Measurements from ENCODE around the gene CRACDL. TPM values are rescaled to one million over a fixed set of nuclear protein-coding genes. Genes with fewer than 3 reads are reported as not detected.
A peak's percentile ranks its signal among the peaks of the same experiment; 100 is the strongest.

Gene CRACDL
- total RNA-seq, 3 donors from 2014 or later, result 0.10 to 0.46 (median 0.16) TPM

DNA sequence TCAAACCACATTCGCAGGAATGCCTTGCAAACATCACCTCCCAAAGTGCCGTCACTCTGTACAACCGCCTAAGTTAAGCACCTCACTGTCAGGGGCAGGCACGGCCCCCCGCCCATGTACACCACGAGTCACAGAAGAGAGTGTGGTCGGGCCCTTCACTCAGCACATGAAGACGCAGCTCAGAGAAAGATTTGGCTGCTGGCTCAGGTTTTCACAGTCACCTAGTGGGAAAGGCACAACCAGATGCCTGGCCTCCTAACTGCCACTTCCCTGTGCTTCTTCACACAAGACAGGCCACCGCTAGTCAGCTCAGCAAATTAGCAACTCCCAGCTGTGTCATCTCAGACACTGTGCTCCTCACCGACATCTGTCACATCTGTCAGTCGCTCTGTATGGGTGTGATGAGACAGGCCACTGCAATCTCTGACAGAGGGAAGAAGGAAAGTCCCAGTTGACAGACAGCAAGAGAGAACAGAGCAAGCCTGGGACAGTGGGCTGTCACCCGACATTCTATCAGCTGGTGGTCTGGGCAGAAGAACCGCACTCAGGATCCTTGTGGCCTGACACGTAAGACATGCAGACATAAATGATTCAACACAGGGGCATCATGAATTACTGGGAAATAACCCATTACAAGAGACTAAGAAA, 60.8 kb downstream of the CRACDL start:
- H3K4me1 Mint-ChIP-seq (ENCODE audit: low read depth), result no peaks in the 10 kb centered on the region
- ATAC-seq (peak; percentile 27 to 74), DNase-seq (no peak)
- no peaks in the 10 kb centered on the region for H3K36me3 Mint-ChIP-seq (ENCODE audit: insufficient read depth)
- no peaks in the 10 kb centered on the region for H3K9me3 Mint-ChIP-seq
- peaks cover 3% of the 10 kb centered on the region for H3K27me3 Mint-ChIP-seq (ENCODE audit: low read depth)
- H3K4me3 Mint-ChIP-seq, result no peak overlapping the region

DNA sequence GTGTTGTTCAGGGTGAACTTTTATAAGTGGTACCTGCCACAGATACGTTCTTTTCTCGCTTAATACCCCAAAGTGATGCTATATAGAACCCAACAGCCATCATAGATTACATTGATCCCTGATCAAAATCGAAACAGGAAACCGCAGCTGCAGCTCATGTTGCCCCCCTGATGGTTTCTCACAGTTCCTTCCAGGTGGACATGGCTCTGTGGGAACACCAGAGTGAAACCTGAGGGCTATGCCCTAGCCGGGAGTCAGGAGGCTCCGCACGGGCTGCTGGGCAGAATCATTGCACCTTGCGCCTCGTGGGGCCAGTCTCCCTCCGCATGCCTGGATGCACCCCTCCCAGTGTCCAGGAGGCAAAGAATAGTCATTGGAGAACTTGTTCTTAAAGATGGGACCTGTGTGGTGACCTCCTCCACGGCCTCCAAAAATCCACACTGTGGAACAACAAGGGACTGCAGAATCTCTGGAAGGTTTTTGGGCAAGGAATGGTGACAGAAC, 61.8 kb downstream of the CRACDL start:
- Mint-ChIP-seq H3K4me1 (ENCODE audit: low read depth) (peaks cover 2% of the 10 kb centered on the region), H3K4me3 (no peak overlapping the region), H3K27me3 (ENCODE audit: low read depth) (no peaks in the 10 kb centered on the region), H3K36me3 (ENCODE audit: insufficient read depth) (no peaks in the 10 kb centered on the region), H3K9me3 (no peaks in the 10 kb centered on the region)
- no peak for ATAC-seq
- DNase-seq, result no peak

DNA sequence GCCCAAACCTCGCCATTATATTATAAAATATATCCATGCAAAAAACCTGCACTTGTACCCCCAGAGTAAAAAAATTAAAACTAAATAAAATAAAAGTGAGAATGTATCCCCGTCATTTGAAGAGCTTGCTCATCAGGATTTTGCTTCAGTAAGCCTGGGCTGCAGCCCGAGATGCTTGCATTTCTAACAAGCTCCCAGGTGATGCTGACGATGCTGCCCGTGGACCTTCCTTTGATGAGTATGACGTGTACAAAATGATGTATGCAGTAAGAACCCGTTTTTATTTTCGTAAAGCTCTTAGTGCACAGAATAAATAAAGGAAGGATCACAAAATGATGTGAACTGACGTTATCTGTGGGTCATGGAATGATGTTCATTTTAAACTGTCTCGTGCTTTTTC, 63.5 kb downstream of the CRACDL start:
- Mint-ChIP-seq H3K9me3 (no peaks in the 10 kb centered on the region), H3K27me3 (ENCODE audit: low read depth) (no peaks in the 10 kb centered on the region), H3K4me3 (no peak overlapping the region), H3K4me1 (ENCODE audit: low read depth) (peaks cover 2% of the 10 kb centered on the region), H3K36me3 (ENCODE audit: insufficient read depth) (no peaks in the 10 kb centered on the region)
- ATAC-seq (no peak), DNase-seq (no peak)

DNA sequence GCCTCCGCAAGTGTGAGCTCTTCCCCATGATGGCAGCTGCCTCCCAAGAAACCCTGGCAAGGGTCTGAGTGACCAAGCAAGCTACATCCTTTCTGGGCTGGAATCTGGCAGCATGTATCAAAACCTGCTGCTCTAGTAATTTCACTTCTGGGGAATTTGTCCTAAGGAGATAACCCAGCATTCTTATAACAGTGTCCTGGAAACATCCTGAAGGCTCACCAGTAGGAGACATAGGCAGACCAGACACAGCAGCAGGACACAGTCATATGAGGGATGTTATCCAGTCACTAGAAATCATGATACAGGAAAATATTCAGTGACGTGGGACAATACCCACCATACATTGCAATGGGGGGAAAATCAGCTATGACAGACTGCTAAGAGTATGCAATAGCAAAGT, 64.5 kb downstream of the CRACDL start:
- Mint-ChIP-seq H3K4me3 (no peak overlapping the region), H3K36me3 (ENCODE audit: insufficient read depth) (no peaks in the 10 kb centered on the region), H3K9me3 (no peaks in the 10 kb centered on the region), H3K4me1 (ENCODE audit: low read depth) (peaks cover 2% of the 10 kb centered on the region), H3K27me3 (ENCODE audit: low read depth) (no peaks in the 10 kb centered on the region)
- no peak for DNase-seq
- ATAC-seq, result no peak

DNA sequence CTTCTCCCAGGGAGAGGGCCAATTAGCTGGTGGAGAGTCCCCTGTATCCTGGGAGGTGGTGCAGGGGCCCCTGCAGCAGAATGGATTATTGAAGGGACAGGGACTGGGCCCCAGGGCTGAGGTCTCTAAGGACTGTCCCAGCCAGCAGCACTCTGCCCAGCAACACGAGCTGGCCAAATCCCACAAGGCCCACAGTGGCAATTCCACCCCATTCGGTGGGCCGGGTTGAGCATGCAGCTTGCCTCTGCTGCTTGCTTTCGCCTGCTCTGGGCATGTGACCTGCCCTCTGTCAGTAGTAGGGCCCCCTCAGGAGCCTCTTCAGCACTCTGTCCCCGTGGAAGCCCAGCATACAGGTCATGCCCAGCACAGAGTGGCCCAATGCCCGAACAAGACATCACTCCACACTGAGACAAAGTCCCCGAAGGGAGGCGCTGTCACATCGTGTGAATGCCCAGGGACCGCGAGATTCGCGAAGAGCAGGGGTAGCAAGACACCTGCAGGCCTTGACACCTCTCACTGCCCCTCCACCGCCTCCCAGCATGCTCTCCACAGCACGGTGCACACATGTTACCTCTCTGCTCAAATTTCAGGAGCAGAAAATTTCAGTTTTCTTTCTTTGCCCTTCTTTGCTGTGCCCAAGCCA, 65.4 kb downstream of the CRACDL start:
- Mint-ChIP-seq H3K4me3 (no peak overlapping the region), H3K36me3 (ENCODE audit: insufficient read depth) (no peaks in the 10 kb centered on the region), H3K27me3 (ENCODE audit: low read depth) (no peaks in the 10 kb centered on the region), H3K9me3 (no peaks in the 10 kb centered on the region), H3K4me1 (ENCODE audit: low read depth) (peaks cover 2% of the 10 kb centered on the region)
- DNase-seq (no peak), ATAC-seq (no peak)

DNA sequence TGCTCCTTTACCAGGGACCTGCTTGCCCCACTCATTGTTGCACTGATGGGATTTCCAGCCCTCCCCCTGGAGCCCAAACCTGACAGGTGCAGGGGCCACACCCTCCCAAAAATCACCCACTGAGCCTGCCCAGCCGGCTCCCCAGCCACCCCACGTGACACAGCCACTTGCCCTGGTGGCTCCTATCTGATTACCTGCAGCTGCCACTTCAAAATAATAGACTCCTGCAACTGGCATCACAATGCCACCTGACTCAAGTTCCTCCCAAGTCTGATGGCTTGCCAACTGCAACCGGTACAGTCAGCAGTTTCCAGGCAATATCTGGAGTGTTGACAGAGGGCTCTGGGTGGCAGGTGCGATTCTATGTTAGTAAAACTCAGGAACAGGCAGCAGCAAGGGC, 66.2 kb downstream of the CRACDL start:
- peaks cover 2% of the 10 kb centered on the region for H3K4me1 Mint-ChIP-seq (ENCODE audit: low read depth)
- H3K36me3 Mint-ChIP-seq (ENCODE audit: insufficient read depth), result no peaks in the 10 kb centered on the region
- ATAC-seq (no peak), DNase-seq (no peak)
- H3K27me3 Mint-ChIP-seq (ENCODE audit: low read depth), result no peaks in the 10 kb centered on the region
- no peaks in the 10 kb centered on the region for H3K9me3 Mint-ChIP-seq
- H3K4me3 Mint-ChIP-seq, result no peak overlapping the region

DNA sequence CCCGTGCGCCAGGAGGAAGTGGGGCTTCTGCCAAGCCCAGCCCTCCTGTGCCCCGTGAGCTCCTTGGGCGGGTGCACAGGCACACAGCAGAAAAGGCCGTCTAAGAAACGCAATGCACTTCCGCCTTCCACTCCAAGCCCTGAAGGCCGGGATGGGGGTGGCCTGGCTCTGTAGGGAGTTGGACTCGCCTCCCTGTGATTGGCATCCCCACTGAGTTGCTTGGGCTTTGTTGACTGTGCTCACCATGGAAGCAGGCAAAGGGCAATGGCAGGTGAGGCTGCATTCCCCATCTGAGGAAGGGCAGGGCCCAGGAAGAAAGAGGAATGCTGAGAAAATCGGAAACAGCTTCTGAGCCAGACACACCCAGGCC, 66.8 kb downstream of the CRACDL start:
- Mint-ChIP-seq H3K4me3 (no peak overlapping the region), H3K36me3 (ENCODE audit: insufficient read depth) (no peaks in the 10 kb centered on the region), H3K9me3 (no peaks in the 10 kb centered on the region), H3K27me3 (ENCODE audit: low read depth) (no peaks in the 10 kb centered on the region), H3K4me1 (ENCODE audit: low read depth) (peaks cover 2% of the 10 kb centered on the region)
- DNase-seq, result no peak
- no peak for ATAC-seq

DNA sequence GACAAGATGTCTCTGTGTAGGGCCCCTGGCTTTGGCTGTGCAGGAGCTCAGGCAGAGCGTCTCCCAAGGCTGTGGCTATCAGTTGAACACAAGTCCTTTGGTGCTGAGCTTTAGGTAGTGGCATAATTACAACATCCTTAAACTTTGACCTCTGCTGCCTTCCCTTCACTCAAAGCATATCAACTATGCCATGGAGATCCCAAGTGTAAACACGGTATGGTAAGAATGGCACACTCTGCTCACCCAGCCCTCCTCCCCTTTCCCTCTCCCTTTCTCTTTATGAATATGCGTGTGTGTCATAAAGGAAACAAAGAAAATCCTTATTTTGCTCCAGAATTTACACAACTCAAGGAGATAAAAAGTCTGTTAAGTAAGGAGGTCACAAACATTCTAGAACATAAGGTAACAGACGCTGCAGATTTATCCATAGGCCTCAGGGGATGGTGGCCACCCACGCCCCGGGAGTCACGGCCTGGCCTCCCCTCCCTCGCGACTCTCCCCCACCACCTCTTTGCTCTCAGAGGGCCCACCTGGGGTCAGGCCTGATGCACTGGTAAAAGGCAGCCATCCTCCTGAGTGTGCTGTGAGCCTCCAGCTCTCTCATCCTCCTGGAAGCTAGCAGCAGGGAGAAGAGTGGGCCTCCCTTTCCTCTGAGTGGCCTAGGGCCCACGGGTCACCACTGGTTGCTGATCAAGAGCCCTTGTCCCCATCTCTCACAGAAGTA, 67.3 kb downstream of the CRACDL start:
- Mint-ChIP-seq H3K27me3 (ENCODE audit: low read depth) (peaks cover 2% of the 10 kb centered on the region), H3K36me3 (ENCODE audit: insufficient read depth) (no peaks in the 10 kb centered on the region), H3K4me1 (ENCODE audit: low read depth) (peaks cover 2% of the 10 kb centered on the region), H3K4me3 (no peak overlapping the region), H3K9me3 (no peaks in the 10 kb centered on the region)
- DNase-seq (no peak), ATAC-seq (no peak)

DNA sequence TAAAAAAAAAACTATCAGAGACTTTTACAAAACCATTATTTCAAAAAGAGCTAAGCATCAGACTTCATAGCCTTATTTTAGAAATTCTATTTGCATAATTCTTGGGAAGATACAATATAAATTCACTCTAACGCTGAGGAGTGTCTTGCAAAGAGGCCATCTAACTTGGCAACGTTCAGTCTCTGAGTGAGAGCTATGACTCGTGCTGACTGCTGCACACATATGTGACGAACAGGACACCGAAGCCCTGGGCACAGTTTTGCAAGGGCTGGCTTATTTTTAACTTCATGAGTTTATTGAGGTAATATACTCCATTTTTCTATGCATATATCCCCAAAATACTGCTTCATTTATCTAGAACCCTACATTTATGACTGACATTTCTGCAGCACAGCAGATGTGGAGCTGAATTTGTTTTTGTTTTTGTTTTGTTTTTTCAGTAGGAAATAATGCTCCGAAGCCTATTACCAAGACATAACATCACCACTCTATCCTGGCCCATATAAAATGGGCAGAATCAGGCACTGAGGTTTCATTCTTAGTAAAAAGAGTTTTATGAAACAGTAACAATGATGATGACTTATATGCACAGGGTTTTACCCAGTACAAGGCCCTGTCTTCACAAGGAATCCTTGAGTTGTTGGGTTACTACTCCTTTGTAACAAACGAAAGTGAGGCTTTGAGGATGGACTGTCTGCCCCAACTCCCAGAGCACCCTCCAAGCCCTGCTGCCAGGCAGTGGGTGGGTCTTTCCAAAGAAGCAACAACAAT, 68.3 kb downstream of the CRACDL start:
- Mint-ChIP-seq H3K4me1 (ENCODE audit: low read depth) (peaks cover 2% of the 10 kb centered on the region), H3K36me3 (ENCODE audit: insufficient read depth) (no peaks in the 10 kb centered on the region), H3K4me3 (no peak overlapping the region), H3K27me3 (ENCODE audit: low read depth) (peaks cover 3% of the 10 kb centered on the region), H3K9me3 (peaks cover 3% of the 10 kb centered on the region)
- ATAC-seq (no peak), DNase-seq (no peak)

DNA sequence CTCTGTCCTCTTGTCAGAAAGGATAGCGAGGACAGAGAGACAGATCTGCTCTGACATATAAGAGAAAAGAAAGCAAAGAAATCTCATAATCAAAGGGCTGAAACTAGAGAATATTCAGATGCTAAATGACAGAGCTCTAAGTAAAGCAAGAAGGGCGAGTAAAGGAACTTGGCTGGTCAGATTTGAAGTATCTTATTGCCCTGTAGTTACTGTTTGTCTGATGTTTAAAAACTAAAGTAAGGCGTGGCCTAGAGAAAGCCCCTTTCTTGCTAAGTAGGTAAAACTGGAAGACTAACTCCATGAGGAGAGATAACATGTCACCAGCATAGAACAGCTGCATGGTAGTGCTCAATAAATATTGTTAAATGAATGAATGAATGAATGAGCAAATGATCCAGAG, 70.0 kb downstream of the CRACDL start:
- peaks cover 3% of the 10 kb centered on the region for H3K27me3 Mint-ChIP-seq (ENCODE audit: low read depth)
- H3K4me3 Mint-ChIP-seq, result no peak overlapping the region
- H3K4me1 Mint-ChIP-seq (ENCODE audit: low read depth), result peaks cover 2% of the 10 kb centered on the region
- DNase-seq, result no peak
- H3K9me3 Mint-ChIP-seq, result peaks cover 20% of the 10 kb centered on the region
- ATAC-seq, result no peak
- H3K36me3 Mint-ChIP-seq (ENCODE audit: insufficient read depth), result peaks cover 4% of the 10 kb centered on the region

DNA sequence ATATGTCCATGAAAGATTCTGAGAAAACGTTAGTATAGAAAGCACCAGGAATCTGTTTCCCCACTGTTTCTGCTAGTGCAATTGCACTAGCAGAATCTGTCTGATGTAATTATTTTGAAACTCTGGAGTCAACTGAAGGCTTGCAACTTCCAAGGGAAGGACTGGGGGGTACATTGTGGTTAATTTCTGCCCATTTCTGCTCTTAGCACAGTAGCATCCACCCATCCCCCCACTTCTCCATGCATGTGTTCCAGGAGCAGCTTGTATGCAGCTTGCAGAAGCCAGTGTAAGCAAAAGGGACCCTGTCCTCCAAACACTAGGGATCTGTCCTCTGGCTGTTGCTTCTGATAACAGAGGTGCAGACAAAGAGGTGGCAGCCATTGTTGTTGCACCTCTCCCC, 74.4 kb downstream of the CRACDL start:
- no peak overlapping the region for H3K4me3 Mint-ChIP-seq
- H3K36me3 Mint-ChIP-seq (ENCODE audit: insufficient read depth), result peaks cover 5% of the 10 kb centered on the region
- peaks cover 3% of the 10 kb centered on the region for H3K27me3 Mint-ChIP-seq (ENCODE audit: low read depth)
- H3K4me1 Mint-ChIP-seq (ENCODE audit: low read depth), result no peaks in the 10 kb centered on the region
- ATAC-seq (no peak), DNase-seq (no peak)
- H3K9me3 Mint-ChIP-seq, result peaks cover 38% of the 10 kb centered on the region

DNA sequence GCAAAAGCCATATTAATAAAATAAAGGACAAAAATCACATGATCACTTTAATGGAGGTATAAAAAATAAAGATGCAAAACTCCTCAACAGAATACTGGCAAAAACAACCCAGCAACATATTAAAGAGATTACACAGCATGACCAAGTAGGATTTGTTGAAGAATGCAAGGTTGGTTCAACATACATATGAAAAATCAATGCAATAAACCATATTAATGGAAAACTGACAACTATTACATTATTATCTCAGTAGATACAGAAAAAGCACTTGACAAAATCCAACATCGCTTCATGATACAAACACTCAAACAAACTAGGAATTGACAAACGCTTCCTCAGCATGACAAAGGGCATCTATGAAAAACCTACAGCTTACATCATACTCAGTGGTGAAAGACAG, 76.7 kb downstream of the CRACDL start:
- no peak overlapping the region for H3K4me3 Mint-ChIP-seq
- H3K27me3 Mint-ChIP-seq (ENCODE audit: low read depth), result peaks cover 3% of the 10 kb centered on the region
- H3K4me1 Mint-ChIP-seq (ENCODE audit: low read depth), result no peaks in the 10 kb centered on the region
- no peak for DNase-seq
- peaks cover 7% of the 10 kb centered on the region for H3K36me3 Mint-ChIP-seq (ENCODE audit: insufficient read depth)
- ATAC-seq, result no peak
- H3K9me3 Mint-ChIP-seq, result peaks cover 54% of the 10 kb centered on the region

DNA sequence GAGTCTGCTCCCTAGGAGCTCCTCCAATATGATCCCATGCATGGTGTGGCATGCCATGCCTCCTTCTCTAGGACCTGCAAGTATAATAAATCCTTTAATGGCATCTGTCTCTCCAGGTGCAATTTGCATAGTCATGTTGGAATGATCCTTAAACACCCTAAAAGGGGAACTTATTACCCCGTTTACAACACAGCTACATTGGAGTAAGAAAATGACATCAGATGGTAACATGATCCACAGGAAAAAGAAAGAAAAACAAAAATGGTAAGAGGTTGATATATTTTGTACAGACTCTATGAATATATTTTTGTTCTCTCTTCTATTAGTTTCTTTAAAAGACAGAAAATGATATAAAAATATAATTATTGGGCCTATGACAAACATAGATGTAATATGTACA, 79.0 kb downstream of the CRACDL start:
- no peaks in the 10 kb centered on the region for H3K4me1 Mint-ChIP-seq (ENCODE audit: low read depth)
- peaks cover 43% of the 10 kb centered on the region for H3K9me3 Mint-ChIP-seq
- H3K4me3 Mint-ChIP-seq, result no peak overlapping the region
- DNase-seq (no peak), ATAC-seq (no peak)
- H3K36me3 Mint-ChIP-seq (ENCODE audit: insufficient read depth), result peaks cover 3% of the 10 kb centered on the region
- peaks cover 9% of the 10 kb centered on the region for H3K27me3 Mint-ChIP-seq (ENCODE audit: low read depth)

DNA sequence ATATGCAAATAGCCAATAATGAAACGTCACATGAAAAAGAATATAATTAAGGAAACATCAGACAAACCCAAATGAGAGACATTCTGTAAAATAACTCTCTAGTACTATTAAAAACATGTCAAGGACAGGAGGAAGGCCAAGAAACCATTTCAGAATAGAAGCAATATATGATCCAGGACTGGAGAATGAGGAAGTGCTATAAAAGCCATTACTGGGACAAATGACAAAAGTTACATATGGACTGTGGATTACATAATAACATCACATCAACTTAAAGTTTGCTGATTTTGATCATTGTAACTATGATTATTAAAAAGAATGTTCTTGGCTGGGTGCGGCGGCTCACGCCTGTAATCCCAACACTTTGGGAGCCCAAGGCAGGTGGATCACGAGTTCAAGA, 81.3 kb downstream of the CRACDL start:
- DNase-seq (no peak), ATAC-seq (no peak)

More for the DNA sequence above, 81.3 kb downstream of the CRACDL start:
- peaks cover 22% of the 10 kb centered on the region for H3K27me3 Mint-ChIP-seq (ENCODE audit: low read depth)
- no peaks in the 10 kb centered on the region for H3K4me1 Mint-ChIP-seq (ENCODE audit: low read depth)
- peaks cover 30% of the 10 kb centered on the region for H3K9me3 Mint-ChIP-seq
- H3K4me3 Mint-ChIP-seq, result no peak overlapping the region
- H3K36me3 Mint-ChIP-seq (ENCODE audit: insufficient read depth), result peaks cover 3% of the 10 kb centered on the region
